Measurements from ENCODE around the gene MSRB2. TPM values are rescaled to one million over a fixed set of nuclear protein-coding genes. Genes with fewer than 3 reads are reported as not detected.

MSRB2 gene
- total and polyA plus RNA-seq, 2 of the 4 experiments (the other 2 are of a cell fraction) = 10.6 to 20.1 TPM

DNA sequence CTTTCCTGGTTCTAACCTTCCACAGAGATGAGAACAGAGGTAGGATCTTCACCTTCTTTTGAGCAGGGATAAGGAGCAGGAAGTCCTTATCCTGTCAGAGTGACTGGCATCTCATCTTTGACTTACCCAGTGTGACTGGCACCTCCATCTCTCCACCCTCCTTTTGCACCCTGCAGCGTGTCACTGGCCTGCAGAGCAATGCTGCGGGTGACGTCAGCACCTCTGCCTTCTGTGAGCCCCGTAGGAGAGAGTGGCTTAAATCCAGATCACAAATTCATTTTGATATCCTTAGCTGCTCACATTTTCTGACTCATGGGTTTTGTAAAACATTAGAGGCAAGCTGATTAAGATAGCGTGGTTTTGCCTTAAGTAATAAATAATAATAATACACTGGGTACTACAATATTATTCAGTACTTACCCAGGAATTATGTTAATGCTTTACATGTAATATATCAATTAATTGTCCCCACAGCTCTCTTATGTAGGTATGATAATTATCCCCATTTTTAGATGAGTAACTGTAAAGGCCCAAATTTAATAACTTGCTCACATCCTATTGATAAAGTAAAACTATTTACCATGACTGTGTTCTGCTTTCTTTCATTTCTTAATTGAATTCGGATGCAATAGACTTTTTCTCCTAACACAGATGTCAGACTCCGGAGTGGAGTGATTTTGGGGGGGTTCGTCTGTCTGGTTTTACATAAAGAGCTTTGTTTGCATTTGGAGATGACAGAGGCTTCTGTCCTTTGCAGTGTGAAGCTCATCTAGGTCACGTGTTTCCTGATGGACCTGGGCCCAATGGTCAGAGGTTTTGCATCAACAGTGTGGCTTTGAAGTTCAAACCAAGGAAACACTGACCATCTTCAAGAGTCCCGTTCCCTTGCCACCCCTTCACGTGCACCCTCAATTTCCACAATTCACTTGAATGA, 24.9 kb downstream of the MSRB2 start:
- no peaks in the 10 kb centered on the region for H3K27me3 ChIP-seq (ENCODE audit: control insufficient read depth, insufficient read depth, low read length)
- no peaks in the 10 kb centered on the region for H3K79me1 ChIP-seq (ENCODE audit: low read depth in 1 of 2, low read length in 2 of 2)
- no peak overlapping the region for H2BK120ac ChIP-seq (ENCODE audit: low read depth, low read length)
- no peak overlapping the region for H2BK15ac ChIP-seq (ENCODE audit: low read depth, low read length)
- no peak overlapping the region for H3K27ac ChIP-seq (ENCODE audit: insufficient read depth, low read length)
- H3K9ac ChIP-seq (ENCODE audit: low read depth, low read length) = no peak overlapping the region
- no peak overlapping the region for H4K5ac ChIP-seq (ENCODE audit: low read depth, low read length)
- BruUV-seq (replicated peaks) = no TSS peak
- H3K18ac ChIP-seq (ENCODE audit: low read depth, low read length) = no peak overlapping the region
- no peak for ATAC-seq (ENCODE audit: low read depth)
- no peak overlapping the region for H2AK9ac ChIP-seq (replicated peaks; ENCODE audit: low read depth, low read length, poor library complexity)
- no peak for DNase-seq
- no peak overlapping the region for H3K14ac ChIP-seq (replicated peaks; ENCODE audit: low read depth, low read length)
- H2BK20ac ChIP-seq (ENCODE audit: low read depth, low read length) = no peak overlapping the region
- no peak overlapping the region for H3K4me3 ChIP-seq (ENCODE audit: insufficient read depth, low read depth, low read length)
- H3K4ac ChIP-seq (ENCODE audit: low read depth, low read length) = no peak overlapping the region
- no peak overlapping the region for H3K23ac ChIP-seq (ENCODE audit: low read depth, low read length)
- H3K56ac ChIP-seq (ENCODE audit: extremely low read depth, insufficient read depth, low read length) = no peak overlapping the region
- H3K4me1 ChIP-seq (ENCODE audit: control insufficient read depth, insufficient read depth, low read length) = no peaks in the 10 kb centered on the region
- H2AK5ac ChIP-seq (ENCODE audit: low read depth, low read length) = no peak overlapping the region
- H3K36me3 ChIP-seq (ENCODE audit: control insufficient read depth, insufficient read depth, low read length) = peaks cover 22% of the 10 kb centered on the region
- no peaks in the 10 kb centered on the region for H4K20me1 ChIP-seq (ENCODE audit: insufficient read depth, low read length)
- no peak overlapping the region for H3K4me2 ChIP-seq (ENCODE audit: low read depth, low read length)
- 0 out of 2 replicates have a peak, but pooled peaks cover 2% of the 10 kb centered on the region for H3K9me1 ChIP-seq (ENCODE audit: insufficient read depth, low read length)
- dilution Hi-C loops (cut with HindIII; ENCODE audit: low sequenced_read_pairs, unreplicated experiment) = no loop called here
- in situ Hi-C loops (cut with MboI; ENCODE audit: low sequenced_read_pairs) = no loop called here
- WGBS, 2 experiments (ENCODE audit: extremely low coverage in 2 of 2, insufficient read length in 1 of 2) = no CpG with 5 or more reads among the region's 11 CpGs
- H4K8ac ChIP-seq (ENCODE audit: low read depth in 2 of 2, low read length in 2 of 2) = no peak overlapping the region
- TF ChIP-seq MAZ (IDR thresholded peaks at IDR 0.05; ENCODE audit: borderline replicate concordance, low read depth, low read length) = no peak
- TF ChIP-seq BHLHE40 (IDR thresholded peaks at IDR 0.05; ENCODE audit: low read depth, low read length) = no peak
- no peak for TF ChIP-seq POLR2A (IDR thresholded peaks at IDR 0.05; ENCODE audit: low read depth, low read length)
- TF ChIP-seq MXI1 (IDR thresholded peaks at IDR 0.05; ENCODE audit: borderline replicate concordance, low read depth, low read length) = no peak
- TF ChIP-seq RAD21 (IDR thresholded peaks at IDR 0.05; ENCODE audit: low read length) = no peak
- TF ChIP-seq CEBPB (IDR thresholded peaks at IDR 0.05; ENCODE audit: low read depth, low read length) = no peak
- no peak for TF ChIP-seq CHD1 (IDR thresholded peaks at IDR 0.05; ENCODE audit: low read depth, low read length)
- TF ChIP-seq, protein P1, sequence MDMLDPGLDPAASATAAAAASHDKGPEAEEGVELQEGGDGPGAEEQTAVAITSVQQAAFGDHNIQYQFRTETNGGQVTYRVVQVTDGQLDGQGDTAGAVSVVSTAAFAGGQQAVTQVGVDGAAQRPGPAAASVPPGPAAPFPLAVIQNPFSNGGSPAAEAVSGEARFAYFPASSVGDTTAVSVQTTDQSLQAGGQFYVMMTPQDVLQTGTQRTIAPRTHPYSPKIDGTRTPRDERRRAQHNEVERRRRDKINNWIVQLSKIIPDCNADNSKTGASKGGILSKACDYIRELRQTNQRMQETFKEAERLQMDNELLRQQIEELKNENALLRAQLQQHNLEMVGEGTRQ (IDR thresholded peaks at IDR 0.05; ENCODE audit: low read depth, low read length) = no peak
- no peak for TF ChIP-seq RCOR1 (IDR thresholded peaks at IDR 0.05; ENCODE audit: insufficient replicate concordance, low read length)
- no peak for TF ChIP-seq RFX5 (IDR thresholded peaks at IDR 0.05; ENCODE audit: low read depth, low read length)
- intact Hi-C loops (cut with micrococcal nuclease) = no loop called here
- H4K91ac ChIP-seq (ENCODE audit: insufficient read depth, low read depth, low read length) = no peak overlapping the region
- no peak overlapping the region for H2BK5ac ChIP-seq (ENCODE audit: low read depth, low read length, poor library complexity, severe bottlenecking)
- H2AFZ ChIP-seq (replicated peaks; ENCODE audit: low read length, poor library complexity) = no peak overlapping the region
- H3K9me3 ChIP-seq (ENCODE audit: control insufficient read depth, insufficient read depth, low read length) = no peaks in the 10 kb centered on the region
- CTCF ChIA-PET = no interaction called here
- POLR2A ChIA-PET (ENCODE audit: unreplicated experiment) = no interaction called here
